GM12891 (cell line): Measurements from ENCODE around the gene TRIM7.

Experiments
- POLR2A ChIP-seq: IDR thresholded peaks from 2 replicates; pipeline ENCODE4 v1.6.1; 2011; ENCODE audit warnings: low read depth, low read length, control low read depth
- POLR2AphosphoS5 ChIP-seq: IDR thresholded peaks from 2 replicates; pipeline ENCODE4 v1.6.1; 2011; ENCODE audit warnings: low read depth, low read length, control low read depth
- TAF1 ChIP-seq: IDR thresholded peaks from 2 replicates; pipeline ENCODE4 v1.6.1; 2011; ENCODE audit warnings: low read depth, low read length, control low read depth

DNA sequence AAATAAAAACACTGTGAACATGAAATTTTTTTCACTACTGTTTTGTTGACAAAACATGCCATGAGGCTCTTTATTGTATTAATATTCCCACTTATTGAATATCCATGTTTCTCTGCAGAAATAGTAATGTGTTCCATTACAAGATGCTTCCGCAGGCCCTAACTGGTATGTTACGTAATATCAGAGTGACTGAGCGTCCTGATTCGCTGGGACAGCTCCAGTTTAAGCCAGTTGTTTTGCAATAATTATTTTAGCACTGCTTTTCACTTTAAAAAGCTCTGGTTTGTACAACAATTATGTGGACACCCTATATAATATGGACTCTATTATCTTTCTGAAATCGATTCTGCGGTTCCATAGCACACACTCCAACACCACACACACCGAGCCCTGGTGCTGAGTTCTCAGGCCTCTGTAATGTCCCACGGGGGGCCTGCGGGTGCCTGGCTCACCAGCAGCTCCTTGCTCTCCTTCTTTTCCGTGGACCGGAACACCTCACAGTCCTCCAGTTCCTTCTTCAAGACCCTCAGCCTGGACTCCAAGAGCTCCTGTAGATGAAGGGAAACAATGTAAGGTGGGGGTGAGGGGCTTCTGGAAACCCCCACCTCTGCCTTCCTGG, 1.8 kb downstream of the TRIM7 start:
- no peak for TF ChIP-seq TAF1
- TF ChIP-seq POLR2A, result no peak
- no peak for TF ChIP-seq POLR2AphosphoS5
